SK-N-SH treated with all-trans-retinoic acid at 6 μM for 48 hours (cell line): ENCODE data around the gene ZDHHC20.

Experiments used
- ATAC-seq: fragments of 200-7000 bp; cut with Tn5 transposase; 3 replicates; pipeline ENCODE4 v1.9.1; 2020; ENCODE audit warnings: mild to moderate bottlenecking, moderate library complexity
- ARNTL ChIP-seq: fragments of 450-650 bp; formaldehyde crosslinking; IDR thresholded peaks from 2 replicates; pipeline ENCODE4 v1.5.0; 2020; ENCODE audit warnings: low read depth, mild to moderate bottlenecking, moderate library complexity, borderline replicate concordance
- BACH2 ChIP-seq: fragments of 250-450 bp; sonication (Bioruptor Pico); IDR thresholded peaks from 2 replicates; pipeline ENCODE4 v1.9.0; 2021; ENCODE audit warnings: mild to moderate bottlenecking, borderline replicate concordance
- CSRNP3 ChIP-seq: fragments of 250-450 bp; sonication (Bioruptor Pico); IDR thresholded peaks from 2 replicates; pipeline ENCODE4 v1.5.1; 2021; ENCODE audit warnings: mild to moderate bottlenecking, moderate library complexity
- ESRRG ChIP-seq: fragments of 250-450 bp; sonication (Bioruptor Pico); IDR thresholded peaks from 2 replicates; pipeline ENCODE4 v1.6.1; 2021; ENCODE audit warnings: mild to moderate bottlenecking
- GLIS3 ChIP-seq: fragments of 250-450 bp; sonication (Bioruptor Pico); IDR thresholded peaks from 2 replicates; pipeline ENCODE4 v1.5.0; 2020; ENCODE audit warnings: mild to moderate bottlenecking, moderate library complexity
- ISL1 ChIP-seq: fragments of 250-450 bp; sonication (Bioruptor Pico); IDR thresholded peaks from 2 replicates; pipeline ENCODE4 v2.1.2; 2022; ENCODE audit warnings: mild to moderate bottlenecking, moderate library complexity
- OSR1 ChIP-seq: fragments of 250-450 bp; sonication (Bioruptor Pico); IDR thresholded peaks from 2 replicates; pipeline ENCODE4 v1.8.0; 2022; ENCODE audit warnings: moderate library complexity, mild to moderate bottlenecking, inconsistent platforms
- PPARA ChIP-seq: fragments of 250-450 bp; sonication (Bioruptor Pico); IDR thresholded peaks from 2 replicates; pipeline ENCODE4 v1.5.0; 2020; ENCODE audit warnings: mild to moderate bottlenecking, borderline replicate concordance
- RARB ChIP-seq: fragments of 250-450 bp; sonication (Bioruptor Pico); IDR thresholded peaks from 2 replicates; pipeline ENCODE4 v1.8.0; 2021; ENCODE audit warnings: mild to moderate bottlenecking, moderate library complexity
- SNAI2 ChIP-seq: fragments of 250-450 bp; sonication (Bioruptor Pico); IDR thresholded peaks from 2 replicates; pipeline ENCODE4 v1.5.0; 2020; ENCODE audit warnings: mild to moderate bottlenecking, moderate library complexity
- TCF4 ChIP-seq: fragments of 250-450 bp; sonication (Bioruptor Pico); IDR thresholded peaks from 2 replicates; pipeline ENCODE4 v1.8.0; 2021; ENCODE audit warnings: mild to moderate bottlenecking, moderate library complexity, borderline replicate concordance
- TOX ChIP-seq: fragments of 250-450 bp; sonication (Bioruptor Pico); IDR thresholded peaks from 2 replicates; pipeline ENCODE4 v1.8.0; 2021; ENCODE audit warnings: mild to moderate bottlenecking, moderate library complexity, borderline replicate concordance
- ZFP30 ChIP-seq: fragments of 450-650 bp; formaldehyde crosslinking; IDR thresholded peaks from 2 replicates; pipeline ENCODE4 v1.5.0; 2022; ENCODE audit warnings: mild to moderate bottlenecking, moderate library complexity
- ZNF565 ChIP-seq: fragments of 450-650 bp; formaldehyde crosslinking; conservative IDR thresholded peaks from 2 replicates; pipeline ENCODE4 v1.5.0; 2020; ENCODE audit warnings: low read depth, mild to moderate bottlenecking, moderate library complexity
- ZNF70 ChIP-seq: fragments of 450-650 bp; formaldehyde crosslinking; IDR thresholded peaks from 2 replicates; pipeline ENCODE4 v1.5.0; 2020; ENCODE audit warnings: mild to moderate bottlenecking, moderate library complexity
- ZNF8 ChIP-seq: fragments of 450-650 bp; formaldehyde crosslinking; IDR thresholded peaks from 2 replicates; pipeline ENCODE4 v1.5.0; 2020; ENCODE audit warnings: mild to moderate bottlenecking, moderate library complexity
- TF ChIP-seq, protein P1 (sequence below): fragments of 250-450 bp; sonication (Bioruptor Pico); IDR thresholded peaks from 2 replicates; pipeline ENCODE4 v1.8.0; 2021; ENCODE audit warnings: low read depth, mild to moderate bottlenecking, moderate library complexity, borderline replicate concordance
- TF ChIP-seq, protein P2 (sequence below): fragments of 250-450 bp; sonication (Bioruptor Pico); IDR thresholded peaks from 2 replicates; pipeline ENCODE4 v1.5.0; 2020; ENCODE audit warnings: mild to moderate bottlenecking, moderate library complexity
- TF ChIP-seq, protein P3 (sequence below): fragments of 250-450 bp; sonication (Bioruptor Pico); IDR thresholded peaks from 2 replicates; pipeline ENCODE4 v1.5.1; 2020; ENCODE audit warnings: low read depth, mild to moderate bottlenecking, moderate library complexity

ZDHHC20 gene

DNA sequence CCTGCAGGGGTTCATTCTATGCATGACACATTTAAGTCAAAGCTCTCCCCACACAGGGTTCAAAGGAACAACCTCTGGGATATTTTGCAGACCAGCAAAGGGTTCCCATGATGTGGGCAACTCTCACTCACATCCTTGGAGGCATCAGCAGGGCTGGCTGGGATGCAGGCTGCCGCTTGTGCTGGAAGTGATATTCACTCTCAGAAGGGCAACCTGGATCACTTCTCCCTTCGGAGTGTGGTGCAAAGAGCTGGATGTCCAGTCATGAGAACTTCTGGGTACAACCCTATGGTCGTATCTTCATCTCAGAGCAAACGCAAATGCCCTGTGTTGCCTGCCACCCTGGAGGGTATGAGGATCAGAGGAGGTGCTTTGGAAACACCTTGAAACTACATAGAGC lies 98.6 kb downstream of the ZDHHC20 start (continued):
- TF ChIP-seq, protein P1, sequence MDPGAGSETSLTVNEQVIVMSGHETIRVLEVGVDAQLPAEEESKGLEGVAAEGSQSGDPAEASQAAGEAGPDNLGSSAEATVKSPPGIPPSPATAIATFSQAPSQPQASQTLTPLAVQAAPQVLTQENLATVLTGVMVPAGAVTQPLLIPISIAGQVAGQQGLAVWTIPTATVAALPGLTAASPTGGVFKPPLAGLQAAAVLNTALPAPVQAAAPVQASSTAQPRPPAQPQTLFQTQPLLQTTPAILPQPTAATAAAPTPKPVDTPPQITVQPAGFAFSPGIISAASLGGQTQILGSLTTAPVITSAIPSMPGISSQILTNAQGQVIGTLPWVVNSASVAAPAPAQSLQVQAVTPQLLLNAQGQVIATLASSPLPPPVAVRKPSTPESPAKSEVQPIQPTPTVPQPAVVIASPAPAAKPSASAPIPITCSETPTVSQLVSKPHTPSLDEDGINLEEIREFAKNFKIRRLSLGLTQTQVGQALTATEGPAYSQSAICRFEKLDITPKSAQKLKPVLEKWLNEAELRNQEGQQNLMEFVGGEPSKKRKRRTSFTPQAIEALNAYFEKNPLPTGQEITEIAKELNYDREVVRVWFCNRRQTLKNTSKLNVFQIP: no peak
- TF ChIP-seq ZNF70 (CRISPR knock-in tag): no peak
- TF ChIP-seq GLIS3 (CRISPR knock-in tag): no peak
- no peak for TF ChIP-seq SNAI2 (CRISPR knock-in tag)

DNA sequence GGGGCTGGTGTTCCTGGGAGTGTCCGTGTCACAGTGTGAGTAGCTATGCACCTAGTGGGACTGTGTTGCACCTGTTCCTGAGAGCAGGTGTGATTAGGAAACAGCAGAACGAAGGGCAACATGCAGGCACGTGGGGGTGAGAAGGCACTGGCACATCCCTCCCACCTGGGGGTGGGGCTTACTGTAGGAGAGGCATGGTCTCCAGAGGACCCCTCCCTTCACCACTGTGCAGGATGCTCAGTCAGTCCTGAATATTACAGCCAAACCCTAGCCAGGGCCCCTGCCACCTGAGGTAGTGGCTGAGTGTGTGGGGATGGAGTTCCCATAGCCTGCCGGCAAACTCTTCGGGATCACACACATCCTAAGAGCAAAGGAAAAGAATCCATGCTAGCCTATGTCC lies 99.2 kb downstream of the ZDHHC20 start:
- TF ChIP-seq ZFP30 (CRISPR knock-in tag): no peak
- ATAC-seq: no peak

- TF ChIP-seq PPARA (CRISPR knock-in tag) (no peak), ESRRG (CRISPR knock-in tag) (no peak), TCF4 (no peak), OSR1 (CRISPR knock-in tag) (no peak), ZNF565 (CRISPR knock-in tag) (no peak), ZNF70 (CRISPR knock-in tag) (no peak), CSRNP3 (CRISPR knock-in tag) (no peak), TOX (CRISPR knock-in tag) (no peak), GLIS3 (CRISPR knock-in tag) (no peak), BACH2 (CRISPR knock-in tag) (no peak), SNAI2 (CRISPR knock-in tag) (no peak), ISL1 (CRISPR knock-in tag) (no peak), RARB (CRISPR knock-in tag) (no peak), ARNTL (CRISPR knock-in tag) (no peak)
- TF ChIP-seq, protein P2, sequence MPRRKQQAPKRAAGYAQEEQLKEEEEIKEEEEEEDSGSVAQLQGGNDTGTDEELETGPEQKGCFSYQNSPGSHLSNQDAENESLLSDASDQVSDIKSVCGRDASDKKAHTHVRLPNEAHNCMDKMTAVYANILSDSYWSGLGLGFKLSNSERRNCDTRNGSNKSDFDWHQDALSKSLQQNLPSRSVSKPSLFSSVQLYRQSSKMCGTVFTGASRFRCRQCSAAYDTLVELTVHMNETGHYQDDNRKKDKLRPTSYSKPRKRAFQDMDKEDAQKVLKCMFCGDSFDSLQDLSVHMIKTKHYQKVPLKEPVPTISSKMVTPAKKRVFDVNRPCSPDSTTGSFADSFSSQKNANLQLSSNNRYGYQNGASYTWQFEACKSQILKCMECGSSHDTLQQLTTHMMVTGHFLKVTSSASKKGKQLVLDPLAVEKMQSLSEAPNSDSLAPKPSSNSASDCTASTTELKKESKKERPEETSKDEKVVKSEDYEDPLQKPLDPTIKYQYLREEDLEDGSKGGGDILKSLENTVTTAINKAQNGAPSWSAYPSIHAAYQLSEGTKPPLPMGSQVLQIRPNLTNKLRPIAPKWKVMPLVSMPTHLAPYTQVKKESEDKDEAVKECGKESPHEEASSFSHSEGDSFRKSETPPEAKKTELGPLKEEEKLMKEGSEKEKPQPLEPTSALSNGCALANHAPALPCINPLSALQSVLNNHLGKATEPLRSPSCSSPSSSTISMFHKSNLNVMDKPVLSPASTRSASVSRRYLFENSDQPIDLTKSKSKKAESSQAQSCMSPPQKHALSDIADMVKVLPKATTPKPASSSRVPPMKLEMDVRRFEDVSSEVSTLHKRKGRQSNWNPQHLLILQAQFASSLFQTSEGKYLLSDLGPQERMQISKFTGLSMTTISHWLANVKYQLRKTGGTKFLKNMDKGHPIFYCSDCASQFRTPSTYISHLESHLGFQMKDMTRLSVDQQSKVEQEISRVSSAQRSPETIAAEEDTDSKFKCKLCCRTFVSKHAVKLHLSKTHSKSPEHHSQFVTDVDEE (CRISPR knock-in tag): no peak
- TF ChIP-seq, protein P3, sequence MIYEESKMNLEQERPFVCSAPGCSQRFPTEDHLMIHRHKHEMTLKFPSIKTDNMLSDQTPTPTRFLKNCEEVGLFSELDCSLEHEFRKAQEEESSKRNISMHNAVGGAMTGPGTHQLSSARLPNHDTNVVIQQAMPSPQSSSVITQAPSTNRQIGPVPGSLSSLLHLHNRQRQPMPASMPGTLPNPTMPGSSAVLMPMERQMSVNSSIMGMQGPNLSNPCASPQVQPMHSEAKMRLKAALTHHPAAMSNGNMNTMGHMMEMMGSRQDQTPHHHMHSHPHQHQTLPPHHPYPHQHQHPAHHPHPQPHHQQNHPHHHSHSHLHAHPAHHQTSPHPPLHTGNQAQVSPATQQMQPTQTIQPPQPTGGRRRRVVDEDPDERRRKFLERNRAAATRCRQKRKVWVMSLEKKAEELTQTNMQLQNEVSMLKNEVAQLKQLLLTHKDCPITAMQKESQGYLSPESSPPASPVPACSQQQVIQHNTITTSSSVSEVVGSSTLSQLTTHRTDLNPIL: no peak
- no peak for ATAC-seq
Measured at GRCh38 chr13:21355304-21355703, 103.8 kb downstream of the ZDHHC20 start.

- no peak for ATAC-seq
Measured at GRCh38 chr13:21354721-21355120, 104.4 kb downstream of the ZDHHC20 start.

More at GRCh38 chr13:21354721-21355120, 104.4 kb downstream of the ZDHHC20 start:
- TF ChIP-seq OSR1 (CRISPR knock-in tag) (no peak), ESRRG (CRISPR knock-in tag) (no peak), ZFP30 (CRISPR knock-in tag) (no peak), ZNF8 (CRISPR knock-in tag) (no peak)
- TF ChIP-seq, protein P2 (CRISPR knock-in tag): no peak
